Measurements from ENCODE around the gene ETF1.

ETF1 gene

DNA sequence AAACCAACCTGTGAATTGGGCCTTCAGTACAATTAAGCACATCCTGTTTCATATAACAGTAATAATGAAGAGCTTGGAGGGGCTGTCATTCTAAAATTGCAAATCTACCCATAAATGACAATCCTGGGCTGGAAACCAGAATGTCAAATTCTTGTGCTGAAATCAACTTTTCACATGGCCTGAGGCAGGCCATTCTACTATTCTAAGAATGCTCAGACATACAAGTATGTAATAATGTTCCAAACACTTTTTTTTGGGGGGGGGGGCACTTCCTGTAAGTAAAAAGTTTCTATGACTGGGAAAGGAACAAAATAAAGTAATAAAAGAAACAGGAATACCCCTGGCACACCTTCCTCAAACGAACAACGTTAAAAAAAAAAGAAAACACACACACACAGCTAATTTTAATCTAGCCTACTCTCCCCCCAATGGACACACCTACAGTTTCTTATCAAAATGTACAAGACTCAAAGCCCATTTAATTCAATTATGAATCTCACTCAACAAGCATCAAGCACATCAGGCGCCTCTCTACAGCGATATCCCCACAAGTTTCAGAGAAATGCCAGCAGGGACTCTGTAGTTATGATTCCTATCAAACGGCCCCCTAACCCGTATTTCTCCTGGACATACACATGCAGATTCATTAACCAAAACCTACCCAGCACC is 1.4 kb downstream of the ETF1 start:
- TF ChIP-seq POLR2A (IDR thresholded peaks at IDR 0.05; ENCODE audit: extremely low read depth, insufficient read length) (no peak), MYC (IDR thresholded peaks at IDR 0.05; ENCODE audit: low read depth, low read length) (no peak)
- TF ChIP-seq, protein P1, sequence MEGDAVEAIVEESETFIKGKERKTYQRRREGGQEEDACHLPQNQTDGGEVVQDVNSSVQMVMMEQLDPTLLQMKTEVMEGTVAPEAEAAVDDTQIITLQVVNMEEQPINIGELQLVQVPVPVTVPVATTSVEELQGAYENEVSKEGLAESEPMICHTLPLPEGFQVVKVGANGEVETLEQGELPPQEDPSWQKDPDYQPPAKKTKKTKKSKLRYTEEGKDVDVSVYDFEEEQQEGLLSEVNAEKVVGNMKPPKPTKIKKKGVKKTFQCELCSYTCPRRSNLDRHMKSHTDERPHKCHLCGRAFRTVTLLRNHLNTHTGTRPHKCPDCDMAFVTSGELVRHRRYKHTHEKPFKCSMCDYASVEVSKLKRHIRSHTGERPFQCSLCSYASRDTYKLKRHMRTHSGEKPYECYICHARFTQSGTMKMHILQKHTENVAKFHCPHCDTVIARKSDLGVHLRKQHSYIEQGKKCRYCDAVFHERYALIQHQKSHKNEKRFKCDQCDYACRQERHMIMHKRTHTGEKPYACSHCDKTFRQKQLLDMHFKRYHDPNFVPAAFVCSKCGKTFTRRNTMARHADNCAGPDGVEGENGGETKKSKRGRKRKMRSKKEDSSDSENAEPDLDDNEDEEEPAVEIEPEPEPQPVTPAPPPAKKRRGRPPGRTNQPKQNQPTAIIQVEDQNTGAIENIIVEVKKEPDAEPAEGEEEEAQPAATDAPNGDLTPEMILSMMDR (IDR thresholded peaks at IDR 0.05; ENCODE audit: low read depth, low read length) = no peak
- TF ChIP-seq, protein P2, sequence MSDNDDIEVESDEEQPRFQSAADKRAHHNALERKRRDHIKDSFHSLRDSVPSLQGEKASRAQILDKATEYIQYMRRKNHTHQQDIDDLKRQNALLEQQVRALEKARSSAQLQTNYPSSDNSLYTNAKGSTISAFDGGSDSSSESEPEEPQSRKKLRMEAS (IDR thresholded peaks at IDR 0.05; ENCODE audit: low read depth, low read length) = no peak
- peak overlapping the region; percentile 91 for H3K4me3 ChIP-seq (ENCODE audit: low read depth, low read length)
- DNase-seq (ENCODE audit: low read depth) = no peak

DNA sequence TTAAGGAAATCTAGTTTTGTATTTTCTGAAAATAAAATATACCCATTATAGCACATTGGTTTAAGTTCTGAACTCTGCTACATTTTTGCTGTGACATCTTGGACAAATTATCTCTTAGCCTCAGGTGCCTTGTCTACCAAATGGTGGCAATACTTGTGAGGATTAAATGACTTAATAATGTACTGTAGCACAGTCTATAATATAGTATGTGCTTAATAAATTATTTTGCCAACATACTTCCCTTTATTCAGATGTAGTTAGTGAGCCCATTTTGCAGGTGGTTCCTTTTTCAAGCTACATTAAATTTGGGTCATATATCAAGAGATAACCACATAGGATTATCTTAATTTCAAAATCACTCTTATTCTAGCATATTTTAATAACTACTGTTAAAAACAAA is 3.2 kb downstream of the ETF1 start:
- peak overlapping the region; percentile 91 for H3K4me3 ChIP-seq (ENCODE audit: low read depth, low read length)
- TF ChIP-seq, protein P1 (IDR thresholded peaks at IDR 0.05; ENCODE audit: low read depth, low read length) = no peak
- TF ChIP-seq, protein P2 (IDR thresholded peaks at IDR 0.05; ENCODE audit: low read depth, low read length) = no peak
- TF ChIP-seq MYC (IDR thresholded peaks at IDR 0.05; ENCODE audit: low read depth, low read length) (no peak), POLR2A (IDR thresholded peaks at IDR 0.05; ENCODE audit: extremely low read depth, insufficient read length) (no peak)

DNA sequence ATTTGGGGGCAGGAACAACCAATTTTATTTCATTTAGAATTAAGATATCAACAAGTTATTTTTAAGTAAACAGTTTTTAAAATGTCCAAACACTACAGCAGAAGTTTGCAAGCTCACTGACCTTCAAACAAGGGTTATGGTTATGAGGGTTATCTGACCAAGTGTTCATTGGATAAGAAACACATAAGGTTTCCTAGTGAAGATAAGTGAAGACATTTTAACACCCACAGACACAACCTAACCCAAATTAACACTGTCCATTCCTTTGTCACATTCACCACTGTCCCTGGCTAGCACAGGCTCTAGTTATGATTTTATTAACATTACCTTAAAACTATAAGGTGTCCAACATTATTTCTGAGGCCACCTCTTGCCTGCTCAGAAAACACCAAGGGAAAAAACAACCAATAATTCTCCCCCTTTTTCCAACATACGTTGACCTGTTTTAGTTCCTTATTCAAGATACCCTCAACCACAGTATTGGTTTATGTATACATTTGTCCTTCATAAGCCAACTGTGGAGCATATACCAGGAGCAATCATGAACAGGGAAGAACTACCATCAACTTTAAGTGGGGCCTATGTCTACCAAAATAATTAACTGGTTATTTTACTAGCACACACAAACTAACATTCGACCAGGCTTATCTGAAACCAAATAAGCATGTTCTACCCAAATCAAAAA is 4.0 kb downstream of the ETF1 start:
- DNase-seq (ENCODE audit: low read depth) = no peak
- TF ChIP-seq, protein P1 (IDR thresholded peaks at IDR 0.05; ENCODE audit: low read depth, low read length) = no peak
- TF ChIP-seq, protein P2 (IDR thresholded peaks at IDR 0.05; ENCODE audit: low read depth, low read length) = no peak
- TF ChIP-seq MYC (IDR thresholded peaks at IDR 0.05; ENCODE audit: low read depth, low read length) (no peak), POLR2A (IDR thresholded peaks at IDR 0.05; ENCODE audit: extremely low read depth, insufficient read length) (no peak)
- peak overlapping the region; percentile 91 for H3K4me3 ChIP-seq (ENCODE audit: low read depth, low read length)

More for the DNA sequence above, 3.2 kb downstream of the ETF1 start:
- DNase-seq (ENCODE audit: low read depth) = no peak

DNA sequence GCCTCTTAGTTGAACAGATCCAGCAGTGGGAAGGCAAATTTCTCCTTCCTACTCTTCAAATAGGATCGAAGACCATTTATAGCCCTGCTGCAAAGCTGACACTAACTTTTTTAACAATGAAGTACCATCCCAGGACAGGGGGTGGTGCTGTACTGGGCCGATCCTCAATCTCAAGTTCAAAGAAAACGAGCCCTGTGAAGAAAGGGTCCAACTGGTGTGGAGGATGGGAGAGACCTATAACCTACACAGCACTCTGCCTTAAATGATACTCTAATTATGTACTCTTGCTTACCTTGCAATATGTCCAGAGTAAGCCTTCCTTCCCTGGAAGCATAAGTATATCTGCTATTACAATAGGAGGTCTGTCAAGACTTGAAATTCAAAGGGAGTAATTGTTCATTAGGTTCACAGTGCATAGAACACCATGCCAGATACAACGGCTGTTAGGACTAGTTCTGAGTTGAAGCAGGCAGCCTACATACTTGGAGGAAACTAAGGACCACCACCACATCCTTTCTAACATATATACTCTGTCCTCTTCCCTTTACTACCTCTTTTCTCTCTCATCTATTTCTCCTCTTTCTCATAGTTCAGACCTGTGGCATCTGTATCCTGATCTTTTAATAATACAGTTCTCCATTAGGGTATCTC is 6.2 kb downstream of the ETF1 start:
- H3K4me3 ChIP-seq (ENCODE audit: low read depth, low read length) = no peak overlapping the region
- peak; percentile 37 for DNase-seq (ENCODE audit: low read depth)
- TF ChIP-seq, protein P1 (IDR thresholded peaks at IDR 0.05; ENCODE audit: low read depth, low read length) = peak; percentile 13
- no peak for TF ChIP-seq MYC (IDR thresholded peaks at IDR 0.05; ENCODE audit: low read depth, low read length)

DNA sequence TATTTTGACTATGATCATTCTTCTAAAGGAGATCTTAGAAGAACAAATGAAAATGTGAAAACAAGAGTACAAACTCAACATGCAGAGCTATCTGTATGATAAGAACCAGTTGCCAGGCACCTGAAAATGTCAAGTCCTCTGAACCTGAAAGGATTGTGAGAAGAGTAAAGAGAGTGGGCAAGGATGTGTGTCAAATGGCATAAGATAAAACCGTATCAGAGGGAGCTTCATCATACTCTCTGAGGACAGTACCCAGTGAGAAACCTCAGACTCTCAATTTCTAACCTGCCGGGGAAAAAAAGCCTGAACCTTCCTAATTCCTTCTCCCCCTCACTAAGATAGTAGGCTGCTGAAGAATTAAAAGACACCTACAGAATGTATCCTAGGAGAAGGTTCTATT is 6.8 kb downstream of the ETF1 start:
- H3K4me3 ChIP-seq (ENCODE audit: low read depth, low read length) = no peak overlapping the region
- TF ChIP-seq POLR2A (IDR thresholded peaks at IDR 0.05; ENCODE audit: extremely low read depth, insufficient read length) (no peak), MYC (IDR thresholded peaks at IDR 0.05; ENCODE audit: low read depth, low read length) (no peak)
- TF ChIP-seq, protein P2 (IDR thresholded peaks at IDR 0.05; ENCODE audit: low read depth, low read length) = no peak
- TF ChIP-seq, protein P1 (IDR thresholded peaks at IDR 0.05; ENCODE audit: low read depth, low read length) = no peak
- no peak for DNase-seq (ENCODE audit: low read depth)

Data from NB4 (cell line).